ENCODE results near the gene TPM1. TPM values are rescaled to one million over a fixed set of nuclear protein-coding genes. Genes with fewer than 3 reads are reported as not detected.

Gene TPM1
- total and polyA plus RNA-seq, 4 donors = 64.7 to 101 (median 71.5) TPM

DNA sequence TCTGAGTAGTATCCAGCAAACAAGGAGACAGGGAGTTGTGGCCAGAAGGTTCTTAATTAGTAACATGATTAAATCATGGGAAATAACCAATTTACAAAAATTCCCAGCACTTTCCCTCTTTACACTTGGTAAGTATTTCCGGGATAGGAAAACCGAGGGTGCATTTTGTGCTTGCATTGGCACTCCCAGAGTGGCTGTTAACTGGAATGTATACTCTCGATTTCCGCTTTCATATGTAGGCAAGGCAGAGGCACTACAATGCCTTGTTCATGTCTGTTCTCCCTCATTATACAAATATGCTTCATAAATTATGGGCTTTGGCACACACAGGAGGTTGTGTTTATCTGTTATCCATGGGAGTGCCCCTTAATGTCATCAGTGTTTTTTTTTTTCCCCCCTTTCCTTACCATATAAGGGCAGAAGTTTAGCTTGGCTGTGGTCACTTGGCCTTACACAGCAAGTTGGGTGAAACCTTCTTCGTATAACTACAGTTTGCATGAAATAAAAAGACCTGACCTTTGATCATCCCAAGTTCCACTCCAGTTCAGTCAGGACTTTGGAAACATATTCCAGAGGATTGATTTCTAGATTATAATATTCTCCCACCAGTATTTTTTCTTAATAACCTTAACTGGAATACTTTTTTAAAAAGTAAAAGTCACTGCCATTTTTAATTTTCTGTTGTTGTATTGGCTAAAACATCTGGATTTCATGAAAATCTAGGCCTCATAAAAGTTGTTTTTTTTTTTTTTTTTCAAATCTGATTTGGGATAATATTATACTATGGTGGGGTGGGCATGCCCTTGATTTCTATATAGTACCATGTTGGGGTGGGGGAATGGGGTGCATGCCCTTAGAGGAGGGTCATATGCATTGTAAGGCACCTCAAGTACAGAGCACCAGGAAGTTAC lies 8.9 kb downstream of the TPM1 start:
- peaks cover 22 to 65% (median 46%) of the 10 kb centered on the region in 4 donors for H3K4me1 ChIP-seq (ENCODE audit: control insufficient read depth in 4 of 4, insufficient read depth in 4 of 4, low read length in 3 of 4)
- no peak overlapping the region for H3K9ac ChIP-seq (ENCODE audit: low read depth in 1 of 2, low read length in 2 of 2)
- no peak overlapping the region for H3K4me3 ChIP-seq (ENCODE audit: low read depth in 1 of 3, low read length in 3 of 3)
- no peaks in the 10 kb centered on the region for H3K27me3 ChIP-seq (ENCODE audit: control insufficient read depth in 4 of 4, insufficient read depth in 4 of 4, low read length in 3 of 4)
- DNase-seq (ENCODE audit: low spot score) = no peak
- H3K36me3 ChIP-seq (ENCODE audit: control insufficient read depth in 4 of 4, insufficient read depth in 3 of 4, low read depth in 1 of 4, low read length in 3 of 4) = no peaks in the 10 kb centered on the region
- TF ChIP-seq HNF4G (IDR thresholded peaks at IDR 0.05) (peak; percentile 75), SP1 (IDR thresholded peaks at IDR 0.05) (peak; percentile 86), YY1 (IDR thresholded peaks at IDR 0.05) (peak; percentile 31), FOXA2 (IDR thresholded peaks at IDR 0.05) (peak; percentile 10), EGR1 (IDR thresholded peaks at IDR 0.05; ENCODE audit: low read depth in 2 of 2) (no peak), GABPA (IDR thresholded peaks at IDR 0.05 in 1 of 2, conservative IDR thresholded peaks at IDR 0.05 in 1 of 2) (no peak), RXRA (IDR thresholded peaks at IDR 0.05) (peak; percentile 43 to 55), RAD21 (IDR thresholded peaks at IDR 0.05) (no peak), JUND (IDR thresholded peaks at IDR 0.05) (no peak), TAF1 (conservative IDR thresholded peaks at IDR 0.05) (peak; percentile 26), HNF4A (conservative IDR thresholded peaks at IDR 0.05) (peak; percentile 86 to 91), NR2F2 (IDR thresholded peaks at IDR 0.05) (peak; percentile 65)
- TF ChIP-seq, protein P1, sequence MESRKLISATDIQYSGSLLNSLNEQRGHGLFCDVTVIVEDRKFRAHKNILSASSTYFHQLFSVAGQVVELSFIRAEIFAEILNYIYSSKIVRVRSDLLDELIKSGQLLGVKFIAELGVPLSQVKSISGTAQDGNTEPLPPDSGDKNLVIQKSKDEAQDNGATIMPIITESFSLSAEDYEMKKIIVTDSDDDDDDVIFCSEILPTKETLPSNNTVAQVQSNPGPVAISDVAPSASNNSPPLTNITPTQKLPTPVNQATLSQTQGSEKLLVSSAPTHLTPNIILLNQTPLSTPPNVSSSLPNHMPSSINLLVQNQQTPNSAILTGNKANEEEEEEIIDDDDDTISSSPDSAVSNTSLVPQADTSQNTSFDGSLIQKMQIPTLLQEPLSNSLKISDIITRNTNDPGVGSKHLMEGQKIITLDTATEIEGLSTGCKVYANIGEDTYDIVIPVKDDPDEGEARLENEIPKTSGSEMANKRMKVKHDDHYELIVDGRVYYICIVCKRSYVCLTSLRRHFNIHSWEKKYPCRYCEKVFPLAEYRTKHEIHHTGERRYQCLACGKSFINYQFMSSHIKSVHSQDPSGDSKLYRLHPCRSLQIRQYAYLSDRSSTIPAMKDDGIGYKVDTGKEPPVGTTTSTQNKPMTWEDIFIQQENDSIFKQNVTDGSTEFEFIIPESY (IDR thresholded peaks at IDR 0.05) = peak; percentile 16
- TF ChIP-seq, protein P2, sequence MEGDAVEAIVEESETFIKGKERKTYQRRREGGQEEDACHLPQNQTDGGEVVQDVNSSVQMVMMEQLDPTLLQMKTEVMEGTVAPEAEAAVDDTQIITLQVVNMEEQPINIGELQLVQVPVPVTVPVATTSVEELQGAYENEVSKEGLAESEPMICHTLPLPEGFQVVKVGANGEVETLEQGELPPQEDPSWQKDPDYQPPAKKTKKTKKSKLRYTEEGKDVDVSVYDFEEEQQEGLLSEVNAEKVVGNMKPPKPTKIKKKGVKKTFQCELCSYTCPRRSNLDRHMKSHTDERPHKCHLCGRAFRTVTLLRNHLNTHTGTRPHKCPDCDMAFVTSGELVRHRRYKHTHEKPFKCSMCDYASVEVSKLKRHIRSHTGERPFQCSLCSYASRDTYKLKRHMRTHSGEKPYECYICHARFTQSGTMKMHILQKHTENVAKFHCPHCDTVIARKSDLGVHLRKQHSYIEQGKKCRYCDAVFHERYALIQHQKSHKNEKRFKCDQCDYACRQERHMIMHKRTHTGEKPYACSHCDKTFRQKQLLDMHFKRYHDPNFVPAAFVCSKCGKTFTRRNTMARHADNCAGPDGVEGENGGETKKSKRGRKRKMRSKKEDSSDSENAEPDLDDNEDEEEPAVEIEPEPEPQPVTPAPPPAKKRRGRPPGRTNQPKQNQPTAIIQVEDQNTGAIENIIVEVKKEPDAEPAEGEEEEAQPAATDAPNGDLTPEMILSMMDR (IDR thresholded peaks at IDR 0.05; ENCODE audit: low read depth, low read length, missing input control) = no peak
- TF ChIP-seq, protein P3, sequence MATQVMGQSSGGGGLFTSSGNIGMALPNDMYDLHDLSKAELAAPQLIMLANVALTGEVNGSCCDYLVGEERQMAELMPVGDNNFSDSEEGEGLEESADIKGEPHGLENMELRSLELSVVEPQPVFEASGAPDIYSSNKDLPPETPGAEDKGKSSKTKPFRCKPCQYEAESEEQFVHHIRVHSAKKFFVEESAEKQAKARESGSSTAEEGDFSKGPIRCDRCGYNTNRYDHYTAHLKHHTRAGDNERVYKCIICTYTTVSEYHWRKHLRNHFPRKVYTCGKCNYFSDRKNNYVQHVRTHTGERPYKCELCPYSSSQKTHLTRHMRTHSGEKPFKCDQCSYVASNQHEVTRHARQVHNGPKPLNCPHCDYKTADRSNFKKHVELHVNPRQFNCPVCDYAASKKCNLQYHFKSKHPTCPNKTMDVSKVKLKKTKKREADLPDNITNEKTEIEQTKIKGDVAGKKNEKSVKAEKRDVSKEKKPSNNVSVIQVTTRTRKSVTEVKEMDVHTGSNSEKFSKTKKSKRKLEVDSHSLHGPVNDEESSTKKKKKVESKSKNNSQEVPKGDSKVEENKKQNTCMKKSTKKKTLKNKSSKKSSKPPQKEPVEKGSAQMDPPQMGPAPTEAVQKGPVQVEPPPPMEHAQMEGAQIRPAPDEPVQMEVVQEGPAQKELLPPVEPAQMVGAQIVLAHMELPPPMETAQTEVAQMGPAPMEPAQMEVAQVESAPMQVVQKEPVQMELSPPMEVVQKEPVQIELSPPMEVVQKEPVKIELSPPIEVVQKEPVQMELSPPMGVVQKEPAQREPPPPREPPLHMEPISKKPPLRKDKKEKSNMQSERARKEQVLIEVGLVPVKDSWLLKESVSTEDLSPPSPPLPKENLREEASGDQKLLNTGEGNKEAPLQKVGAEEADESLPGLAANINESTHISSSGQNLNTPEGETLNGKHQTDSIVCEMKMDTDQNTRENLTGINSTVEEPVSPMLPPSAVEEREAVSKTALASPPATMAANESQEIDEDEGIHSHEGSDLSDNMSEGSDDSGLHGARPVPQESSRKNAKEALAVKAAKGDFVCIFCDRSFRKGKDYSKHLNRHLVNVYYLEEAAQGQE (IDR thresholded peaks at IDR 0.05) = peak; percentile 40
- TF ChIP-seq, protein P4, sequence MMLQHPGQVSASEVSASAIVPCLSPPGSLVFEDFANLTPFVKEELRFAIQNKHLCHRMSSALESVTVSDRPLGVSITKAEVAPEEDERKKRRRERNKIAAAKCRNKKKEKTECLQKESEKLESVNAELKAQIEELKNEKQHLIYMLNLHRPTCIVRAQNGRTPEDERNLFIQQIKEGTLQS (IDR thresholded peaks at IDR 0.05) = no peak
- TF ChIP-seq, protein P5, sequence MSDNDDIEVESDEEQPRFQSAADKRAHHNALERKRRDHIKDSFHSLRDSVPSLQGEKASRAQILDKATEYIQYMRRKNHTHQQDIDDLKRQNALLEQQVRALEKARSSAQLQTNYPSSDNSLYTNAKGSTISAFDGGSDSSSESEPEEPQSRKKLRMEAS (IDR thresholded peaks at IDR 0.05) = no peak
- peak overlapping the region; percentile 79 to 84 for H3K27ac ChIP-seq (ENCODE audit: low read depth in 1 of 2, low read length in 2 of 2)
- no peaks in the 10 kb centered on the region for H3K9me3 ChIP-seq (ENCODE audit: control insufficient read depth in 4 of 4, low read length in 3 of 4)
- 57% methylated on average over 5 of the region's 5 CpGs for whole genome bisulfite sequencing

Data from liver (tissue), 9 donors.